Measurements from ENCODE around the gene ADGRB3. TPM values are rescaled to one million over a fixed set of nuclear protein-coding genes. Genes with fewer than 3 reads are reported as not detected.

The ADGRB3 gene
- polyA plus RNA-seq, 3 donors: 0.04 to 0.23 (median 0.05) TPM

DNA sequence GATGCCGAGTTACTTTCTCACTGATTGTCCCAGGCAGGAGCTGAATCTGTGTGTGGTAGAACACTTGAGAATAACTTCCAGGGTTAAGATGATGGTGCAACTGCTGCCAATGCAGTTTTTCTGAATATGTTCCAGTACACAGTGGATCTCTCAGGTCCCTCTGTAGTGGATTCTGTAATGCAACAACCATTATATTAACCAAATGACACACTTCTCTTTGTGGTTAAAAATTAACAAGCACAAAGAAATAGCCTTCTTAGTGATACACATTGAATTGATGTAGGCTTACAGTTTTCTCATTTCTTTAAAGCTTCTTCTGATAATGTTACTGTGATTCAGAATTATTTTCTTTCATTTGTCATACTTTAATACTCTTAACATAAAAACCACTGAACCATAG is 383.8 kb downstream of the ADGRB3 start:
- Histone ChIP-seq H3K27ac (ENCODE audit: low read depth in 1 of 2, low read length in 2 of 2) (no peak overlapping the region), H3K36me3 (replicated peaks in 1 of 2; ENCODE audit: control insufficient read depth in 1 of 2, insufficient read depth in 2 of 2, low read length in 2 of 2) (no peaks in the 10 kb centered on the region), H3K27me3 (ENCODE audit: control insufficient read depth in 2 of 2, insufficient read depth in 2 of 2, low read length in 2 of 2) (no peaks in the 10 kb centered on the region), H3K79me2 (ENCODE audit: insufficient read depth, low read length) (no peaks in the 10 kb centered on the region), H3K9ac (ENCODE audit: insufficient read depth, low read length, poor library complexity, severe bottlenecking) (no peak overlapping the region), H3K4me3 (replicated peaks in 1 of 3; ENCODE audit: low read depth in 2 of 3, low read length in 3 of 3) (no peak overlapping the region), H3K4me2 (replicated peaks; ENCODE audit: extremely low read depth, low read length, poor library complexity, severe bottlenecking) (no peak overlapping the region), H2AFZ (ENCODE audit: insufficient read depth, low read depth, low read length, poor library complexity, severe bottlenecking) (no peak overlapping the region), H3K4me1 (ENCODE audit: control insufficient read depth in 1 of 2, insufficient read depth in 2 of 2, low read length in 2 of 2) (no peaks in the 10 kb centered on the region), H3K9me3 (replicated peaks in 1 of 2; ENCODE audit: control insufficient read depth in 1 of 2, insufficient read depth in 1 of 2, low read length in 2 of 2) (no peaks in the 10 kb centered on the region), H4K20me1 (ENCODE audit: insufficient read depth, low read length) (no peaks in the 10 kb centered on the region)
- intact Hi-C loops (cut with micrococcal nuclease): no loop called here
- no peaks in the 10 kb centered on the region for H3K36me3 Mint-ChIP-seq
- TF ChIP-seq, protein P1, sequence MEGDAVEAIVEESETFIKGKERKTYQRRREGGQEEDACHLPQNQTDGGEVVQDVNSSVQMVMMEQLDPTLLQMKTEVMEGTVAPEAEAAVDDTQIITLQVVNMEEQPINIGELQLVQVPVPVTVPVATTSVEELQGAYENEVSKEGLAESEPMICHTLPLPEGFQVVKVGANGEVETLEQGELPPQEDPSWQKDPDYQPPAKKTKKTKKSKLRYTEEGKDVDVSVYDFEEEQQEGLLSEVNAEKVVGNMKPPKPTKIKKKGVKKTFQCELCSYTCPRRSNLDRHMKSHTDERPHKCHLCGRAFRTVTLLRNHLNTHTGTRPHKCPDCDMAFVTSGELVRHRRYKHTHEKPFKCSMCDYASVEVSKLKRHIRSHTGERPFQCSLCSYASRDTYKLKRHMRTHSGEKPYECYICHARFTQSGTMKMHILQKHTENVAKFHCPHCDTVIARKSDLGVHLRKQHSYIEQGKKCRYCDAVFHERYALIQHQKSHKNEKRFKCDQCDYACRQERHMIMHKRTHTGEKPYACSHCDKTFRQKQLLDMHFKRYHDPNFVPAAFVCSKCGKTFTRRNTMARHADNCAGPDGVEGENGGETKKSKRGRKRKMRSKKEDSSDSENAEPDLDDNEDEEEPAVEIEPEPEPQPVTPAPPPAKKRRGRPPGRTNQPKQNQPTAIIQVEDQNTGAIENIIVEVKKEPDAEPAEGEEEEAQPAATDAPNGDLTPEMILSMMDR (IDR thresholded peaks at IDR 0.05): no peak
- H3K4me1 Mint-ChIP-seq: no peaks in the 10 kb centered on the region
- H3K4me3 Mint-ChIP-seq: no peak overlapping the region
- 100% methylated on average over 1 of the region's 1 CpG for WGBS (ENCODE audit: insufficient coverage)
- no peaks in the 10 kb centered on the region for H3K9me3 Mint-ChIP-seq
- no peak overlapping the region for H3K27ac Mint-ChIP-seq
- DNase-seq: no peak
- no peaks in the 10 kb centered on the region for H3K27me3 Mint-ChIP-seq (ENCODE audit: low read depth in 3 of 3)

DNA sequence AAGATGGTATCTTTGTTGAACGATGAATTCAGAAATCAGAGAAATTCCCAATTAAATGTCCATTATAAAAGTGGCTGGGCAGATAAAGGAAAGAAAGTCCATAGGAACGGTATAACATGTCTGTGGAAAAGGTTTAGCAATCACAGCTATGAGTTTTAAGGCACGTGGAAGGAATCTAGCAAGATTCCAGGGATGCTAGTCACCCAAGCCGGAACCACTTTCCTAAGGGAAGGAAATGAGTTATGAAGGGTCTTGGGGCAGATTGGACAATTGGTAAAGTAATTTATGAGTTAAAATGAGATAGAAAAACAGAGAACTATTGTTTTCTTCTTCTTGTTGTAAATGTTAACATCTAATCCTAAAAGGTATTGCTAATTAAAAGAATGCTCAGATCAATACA is 384.8 kb downstream of the ADGRB3 start:
- no peaks in the 10 kb centered on the region for H3K79me2 ChIP-seq (ENCODE audit: insufficient read depth, low read length)
- Mint-ChIP-seq H3K4me3 (no peak overlapping the region), H3K27me3 (ENCODE audit: low read depth in 3 of 3) (no peaks in the 10 kb centered on the region), H3K27ac (no peak overlapping the region), H3K4me1 (no peaks in the 10 kb centered on the region), H3K9me3 (peaks cover 0 to 2% (median 0%) of the 10 kb centered on the region in 7 donors), H3K36me3 (no peaks in the 10 kb centered on the region)
- H4K20me1 ChIP-seq (ENCODE audit: insufficient read depth, low read length): no peaks in the 10 kb centered on the region
- H3K4me2 ChIP-seq (replicated peaks; ENCODE audit: extremely low read depth, low read length, poor library complexity, severe bottlenecking): no peak overlapping the region
- no peak overlapping the region for H3K4me3 ChIP-seq (replicated peaks in 1 of 3; ENCODE audit: low read depth in 2 of 3, low read length in 3 of 3)
- WGBS (ENCODE audit: insufficient coverage): 93% methylated on average over 3 of the region's 4 CpGs
- no peak for DNase-seq
- no peaks in the 10 kb centered on the region for H3K27me3 ChIP-seq (ENCODE audit: control insufficient read depth in 2 of 2, insufficient read depth in 2 of 2, low read length in 2 of 2)
- H2AFZ ChIP-seq (ENCODE audit: insufficient read depth, low read depth, low read length, poor library complexity, severe bottlenecking): no peak overlapping the region
- no peaks in the 10 kb centered on the region for H3K4me1 ChIP-seq (ENCODE audit: control insufficient read depth in 1 of 2, insufficient read depth in 2 of 2, low read length in 2 of 2)
- no peak overlapping the region for H3K27ac ChIP-seq (ENCODE audit: low read depth in 1 of 2, low read length in 2 of 2)
- TF ChIP-seq, protein P1 (IDR thresholded peaks at IDR 0.05): no peak
- no peaks in the 10 kb centered on the region for H3K9me3 ChIP-seq (replicated peaks in 1 of 2; ENCODE audit: control insufficient read depth in 1 of 2, insufficient read depth in 1 of 2, low read length in 2 of 2)
- no peaks in the 10 kb centered on the region for H3K36me3 ChIP-seq (replicated peaks in 1 of 2; ENCODE audit: control insufficient read depth in 1 of 2, insufficient read depth in 2 of 2, low read length in 2 of 2)
- H3K9ac ChIP-seq (ENCODE audit: insufficient read depth, low read length, poor library complexity, severe bottlenecking): no peak overlapping the region
- intact Hi-C loops (cut with micrococcal nuclease): no loop called here
